ENCODE measurements around the gene TMEM132D.

TMEM132D gene

DNA sequence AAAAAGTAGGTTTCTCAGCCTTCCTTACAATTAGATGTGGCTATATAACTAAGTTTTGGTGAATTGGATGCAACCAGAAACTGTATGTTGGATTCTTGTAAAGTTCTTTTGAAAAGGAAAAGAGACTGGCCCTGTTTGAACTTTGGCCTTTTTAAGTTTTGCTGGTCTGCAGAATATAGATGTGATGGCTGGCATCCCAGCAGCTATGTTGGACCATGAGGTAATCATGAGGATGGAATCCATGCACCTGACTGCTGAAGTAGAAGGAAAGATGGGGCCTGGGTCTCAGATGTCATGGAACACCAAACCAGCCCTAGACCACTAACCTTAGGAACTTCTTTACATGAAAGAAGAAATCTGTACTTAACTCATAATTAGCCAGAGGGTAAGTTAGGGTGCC, 568.1 kb downstream of the TMEM132D start:
- no peak for DNase-seq

DNA sequence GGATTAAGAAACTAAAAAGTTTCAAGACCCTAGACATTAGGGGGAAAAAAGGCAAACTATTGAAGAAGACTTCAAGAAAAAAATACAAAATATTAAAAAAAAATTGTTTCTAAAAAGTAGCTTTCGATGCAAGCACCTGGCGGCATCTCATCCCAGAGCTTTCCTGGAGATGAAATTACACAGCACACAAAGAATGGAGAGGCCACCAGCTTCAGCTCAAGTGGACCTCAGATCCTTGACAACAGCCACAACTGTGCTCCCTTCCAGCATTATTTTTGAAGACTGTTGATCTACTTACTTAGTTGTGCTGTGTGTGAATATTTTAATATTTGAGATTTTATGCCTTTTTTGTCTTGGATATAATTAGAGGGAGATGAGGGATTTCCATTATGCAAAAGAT, 571.5 kb downstream of the TMEM132D start:
- DNase-seq: no peak

DNA sequence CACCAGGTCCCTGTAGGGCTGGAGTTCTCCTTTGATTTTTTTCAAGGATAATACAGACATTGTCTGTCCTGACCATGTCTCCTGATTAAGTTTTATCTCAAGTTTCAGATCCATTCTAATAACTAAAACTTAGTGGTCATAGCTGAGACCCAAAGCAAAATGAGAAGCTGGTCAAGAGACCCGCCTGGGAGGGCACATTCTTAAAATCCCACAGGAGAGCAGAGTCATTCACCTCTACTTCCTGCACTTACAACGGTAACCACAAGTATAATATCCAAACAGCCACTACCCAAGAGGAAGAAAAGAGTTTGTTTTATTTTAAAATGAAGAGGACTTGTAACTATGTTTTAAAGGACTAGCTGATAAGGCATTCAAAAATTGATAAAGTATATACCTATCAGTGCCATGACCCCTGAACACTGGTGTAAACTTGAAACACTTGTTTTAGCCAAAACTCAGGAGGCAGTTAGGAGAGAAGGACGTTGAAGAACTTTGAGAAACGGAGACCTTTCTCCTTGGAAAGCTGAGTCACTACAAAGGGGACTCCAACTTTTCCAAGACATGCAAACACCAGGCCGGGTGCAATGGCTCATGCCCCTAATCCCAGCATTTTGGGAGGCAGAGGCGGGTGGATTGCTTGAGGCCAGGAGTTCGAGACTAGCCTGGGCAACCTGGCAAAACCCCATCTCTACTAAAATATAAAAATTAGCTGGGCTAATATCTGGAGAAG, 572.3 kb downstream of the TMEM132D start:
- no peak for DNase-seq

DNA sequence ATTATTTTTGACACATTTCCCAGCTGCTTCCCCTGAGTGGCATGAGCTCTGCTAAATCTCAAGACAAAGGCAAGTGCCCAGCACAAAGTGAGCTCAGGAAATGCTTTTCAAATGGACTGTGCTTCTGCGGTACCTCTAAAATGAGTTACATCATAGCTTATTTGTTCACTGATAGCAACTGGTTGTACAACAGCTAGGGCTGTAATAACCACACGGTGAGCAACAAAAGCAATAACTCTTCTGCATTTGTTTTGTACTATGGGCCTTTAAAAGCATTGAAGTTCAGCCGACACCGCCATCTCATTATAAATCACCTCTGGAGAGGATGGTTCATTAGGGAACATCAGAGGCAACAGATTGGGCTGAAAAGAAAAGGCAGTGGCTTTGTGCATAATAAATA, 575.6 kb downstream of the TMEM132D start:
- DNase-seq: no peak

DNA sequence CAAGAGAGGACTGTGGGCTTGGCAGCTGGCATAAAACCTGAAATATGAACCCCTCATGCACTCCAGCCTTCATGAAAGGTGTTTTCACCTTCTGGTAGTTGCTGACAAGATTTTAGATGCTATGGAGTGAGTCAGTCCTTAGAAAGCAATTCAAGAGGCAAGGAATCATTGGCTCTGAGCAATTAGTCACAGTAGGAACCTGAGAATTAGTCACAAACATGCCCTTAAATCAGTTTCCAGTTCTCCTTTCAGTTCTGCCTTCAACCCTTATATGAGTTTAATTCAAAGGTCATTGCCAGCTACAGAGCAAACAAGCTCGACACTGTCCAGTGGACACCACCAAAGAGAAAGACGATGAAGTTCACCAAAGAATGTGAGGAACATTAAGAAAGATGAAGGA, 578.3 kb downstream of the TMEM132D start:
- DNase-seq: no peak

DNA sequence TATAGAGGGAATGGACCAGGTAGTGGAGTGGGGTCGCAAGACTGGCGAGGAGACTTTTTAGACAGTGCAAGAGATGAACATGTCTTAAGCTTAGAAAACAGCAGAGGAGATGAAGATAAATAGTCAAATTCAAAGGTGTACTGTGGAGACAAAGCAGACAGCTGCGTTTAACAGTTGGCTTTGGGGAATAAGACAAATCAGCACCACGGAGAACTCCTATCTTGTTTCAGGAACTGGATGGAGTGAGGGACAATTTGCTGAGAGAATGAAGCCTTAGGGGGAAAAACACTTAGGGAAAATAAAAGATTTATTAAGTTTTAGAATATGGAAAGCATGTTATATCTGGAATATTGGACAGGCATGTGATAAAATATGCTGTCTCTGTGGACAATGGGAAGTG, 591.8 kb downstream of the TMEM132D start:
- no peak for DNase-seq

DNA sequence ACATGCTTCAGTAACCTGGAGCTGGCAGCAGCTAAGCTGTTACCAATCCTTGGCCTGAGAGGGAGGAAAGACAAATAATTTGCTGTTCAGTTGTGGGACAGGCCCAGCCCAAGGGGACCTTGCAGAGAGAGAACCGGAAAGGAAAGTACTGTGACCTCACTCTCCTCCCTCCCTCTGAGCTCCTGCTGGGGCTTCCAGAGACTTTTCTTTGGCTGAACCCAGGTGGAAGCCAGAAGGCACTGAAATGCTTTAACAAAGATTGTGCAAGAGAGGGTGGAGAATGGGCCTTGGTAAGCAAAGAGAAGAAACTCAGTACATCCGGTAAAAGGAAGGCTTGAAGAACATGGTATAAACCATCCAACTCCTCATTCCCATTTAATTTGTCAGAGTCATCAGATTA, 593.5 kb downstream of the TMEM132D start:
- no peak for DNase-seq

DNA sequence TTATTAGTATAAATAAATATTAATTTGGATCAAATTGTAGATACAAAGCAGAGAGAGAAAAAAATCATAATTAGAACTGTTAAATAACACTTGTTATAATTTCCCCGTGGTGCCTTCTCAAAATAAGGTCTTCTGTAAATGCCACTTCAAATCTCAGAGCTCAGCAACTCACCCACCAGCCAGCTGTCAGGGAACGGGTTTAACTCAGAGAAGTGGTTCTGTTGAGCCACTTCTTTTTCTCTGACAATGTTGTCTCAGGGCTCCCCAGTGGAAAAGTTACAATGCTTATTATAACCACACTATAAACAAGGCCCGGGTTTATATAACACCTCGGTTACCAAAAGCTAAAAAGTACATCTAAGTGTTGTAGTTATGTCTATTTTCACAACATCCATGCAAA, 598.0 kb downstream of the TMEM132D start:
- DNase-seq: no peak

DNA sequence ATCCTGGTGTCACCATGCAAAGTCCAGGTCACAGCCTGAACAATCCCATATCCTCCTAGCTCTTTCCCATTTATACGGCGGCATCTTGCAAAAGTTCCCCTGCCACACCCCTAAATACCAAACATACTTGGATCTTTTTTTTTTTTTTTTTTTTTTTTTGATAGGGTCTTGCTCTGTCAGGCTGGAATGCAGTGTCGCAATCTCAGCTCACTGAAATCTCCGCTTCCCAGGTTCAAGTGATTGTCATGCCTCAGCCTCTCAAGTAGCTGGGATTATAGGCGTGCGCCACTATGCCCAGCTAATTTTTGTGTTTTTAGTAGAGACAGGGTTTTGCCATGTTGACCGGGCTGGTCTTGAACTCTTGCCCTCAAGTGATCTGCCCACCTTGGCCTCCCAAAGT, 599.3 kb downstream of the TMEM132D start:
- no peak for DNase-seq

DNA sequence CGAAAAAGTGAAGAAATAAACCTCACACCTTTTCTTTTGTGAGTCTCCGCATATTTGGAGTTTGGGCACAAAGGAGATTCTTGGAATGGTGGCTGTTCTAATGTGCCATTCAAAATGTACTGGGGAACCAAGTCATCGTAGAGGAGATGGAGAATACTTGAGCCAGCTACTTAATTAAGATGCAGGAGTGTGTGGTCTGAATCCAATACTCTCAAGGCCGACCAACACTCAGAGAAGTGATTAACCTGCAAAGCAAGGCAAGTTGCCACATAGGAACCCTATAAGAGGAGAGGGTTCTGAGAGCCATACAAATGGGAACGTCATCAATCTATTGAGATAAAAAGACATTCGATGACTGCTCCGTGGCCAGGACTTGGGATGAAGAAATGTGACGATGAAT, 603.8 kb downstream of the TMEM132D start:
- no peak for DNase-seq

DNA sequence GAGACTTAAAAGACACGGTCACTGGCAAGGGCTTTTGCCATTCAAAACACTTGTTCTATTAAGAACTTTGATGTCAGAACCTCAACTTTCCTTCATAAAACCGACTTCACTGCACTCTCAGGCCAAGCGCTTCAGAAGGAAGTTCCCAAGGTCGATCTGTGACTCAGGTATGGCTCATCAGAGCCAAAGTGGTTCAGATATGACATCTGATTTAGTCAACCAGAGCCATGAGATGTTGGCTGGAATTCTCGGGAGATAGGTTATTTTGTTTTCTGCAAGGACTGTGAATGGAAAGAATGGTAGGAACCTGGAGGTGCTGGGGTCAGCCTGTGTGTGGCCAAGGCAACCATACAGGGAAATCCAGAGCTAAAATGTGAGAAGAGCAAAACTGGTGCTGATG, 604.9 kb downstream of the TMEM132D start:
- DNase-seq: no peak

DNA sequence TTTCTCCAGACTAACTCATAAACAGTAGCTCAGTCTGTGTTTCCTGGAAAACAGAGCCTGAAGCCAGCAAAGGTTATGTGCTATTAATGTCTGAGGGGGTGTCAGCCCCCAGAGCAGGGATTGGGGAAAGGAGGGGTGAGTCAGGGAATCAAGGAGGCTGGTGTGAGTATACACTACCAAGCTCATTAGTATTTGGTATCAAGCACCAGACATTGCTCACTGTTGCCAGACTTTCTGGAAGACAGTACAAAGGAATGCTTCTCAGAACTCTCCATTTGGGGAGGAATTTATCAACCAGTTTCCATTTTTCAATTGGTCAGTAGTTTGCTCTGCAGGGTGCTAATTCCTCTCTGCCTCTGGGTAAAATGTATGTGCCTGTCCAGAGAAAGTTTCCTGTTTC, 607.2 kb downstream of the TMEM132D start:
- peak; percentile 8 for DNase-seq

DNA sequence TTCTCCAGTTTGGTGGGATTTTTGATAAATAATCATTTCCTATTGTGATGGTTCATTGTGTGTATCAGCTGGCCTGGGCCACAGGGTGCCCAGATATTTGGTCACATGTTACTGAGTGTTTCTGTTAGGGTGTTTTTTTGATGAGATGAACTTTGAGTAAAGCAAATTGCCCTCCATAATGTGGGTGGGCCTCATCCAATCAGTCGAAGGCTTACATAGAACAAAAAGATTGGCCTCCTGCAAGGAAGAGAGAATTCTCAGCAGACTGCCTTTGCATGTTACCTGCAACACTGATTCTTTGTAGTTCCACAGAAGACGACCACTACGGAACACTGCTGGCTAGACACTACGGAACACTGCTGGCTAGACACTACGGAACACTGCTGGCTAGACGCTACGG, 609.0 kb downstream of the TMEM132D start:
- no peak for DNase-seq

DNA sequence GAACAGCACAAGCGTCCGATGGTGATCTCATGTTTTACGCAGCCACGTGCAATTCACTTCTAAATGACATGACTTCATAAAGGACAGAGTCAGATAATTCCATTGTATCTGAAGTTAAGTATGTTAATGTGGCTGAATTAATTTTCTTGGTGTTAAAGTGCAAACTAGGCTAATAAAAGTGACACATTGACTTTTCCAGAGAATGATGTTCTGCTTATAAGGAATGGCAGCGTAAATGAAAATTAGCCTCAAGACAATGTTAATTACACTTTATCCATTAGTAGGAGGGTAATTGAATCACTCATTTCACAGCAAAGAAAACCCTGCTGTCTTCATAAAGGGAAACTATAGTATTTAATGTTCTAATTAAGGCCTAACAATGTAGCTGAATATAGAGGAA, 624.1 kb downstream of the TMEM132D start:
- DNase-seq: no peak

DNA sequence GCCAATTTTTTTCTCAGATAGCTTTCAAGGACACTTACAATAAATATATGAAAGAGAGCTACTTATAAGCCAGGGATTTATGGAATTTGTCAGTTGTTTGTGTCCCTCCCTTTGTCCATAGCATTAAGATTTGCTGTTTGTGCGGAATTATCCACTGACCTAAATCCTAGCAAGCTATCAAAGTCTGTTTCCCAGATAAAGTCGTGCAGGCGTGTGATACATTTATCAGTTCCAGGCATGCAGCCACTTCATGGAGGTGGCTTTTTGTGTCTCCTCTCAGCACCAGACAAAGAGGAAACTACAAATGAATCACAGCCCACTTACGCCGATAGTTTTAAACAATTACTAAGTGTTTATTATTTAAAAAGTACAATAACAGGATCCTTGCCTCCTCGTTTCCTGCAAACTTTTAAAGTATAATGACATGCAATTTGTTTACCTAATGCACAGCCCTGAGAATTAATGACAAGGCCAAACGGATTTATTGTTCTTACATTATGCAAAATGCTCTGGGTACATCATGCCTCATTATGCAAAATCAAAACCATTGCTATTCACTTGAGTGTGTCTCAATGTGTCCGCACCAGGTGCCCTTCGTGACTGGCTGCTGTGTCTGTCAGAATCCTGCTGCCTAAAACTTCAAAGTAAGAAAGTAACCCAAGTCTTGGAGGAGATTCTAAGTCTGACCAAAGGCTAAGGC, 627.3 kb downstream of the TMEM132D start:
- no peak for DNase-seq

DNA sequence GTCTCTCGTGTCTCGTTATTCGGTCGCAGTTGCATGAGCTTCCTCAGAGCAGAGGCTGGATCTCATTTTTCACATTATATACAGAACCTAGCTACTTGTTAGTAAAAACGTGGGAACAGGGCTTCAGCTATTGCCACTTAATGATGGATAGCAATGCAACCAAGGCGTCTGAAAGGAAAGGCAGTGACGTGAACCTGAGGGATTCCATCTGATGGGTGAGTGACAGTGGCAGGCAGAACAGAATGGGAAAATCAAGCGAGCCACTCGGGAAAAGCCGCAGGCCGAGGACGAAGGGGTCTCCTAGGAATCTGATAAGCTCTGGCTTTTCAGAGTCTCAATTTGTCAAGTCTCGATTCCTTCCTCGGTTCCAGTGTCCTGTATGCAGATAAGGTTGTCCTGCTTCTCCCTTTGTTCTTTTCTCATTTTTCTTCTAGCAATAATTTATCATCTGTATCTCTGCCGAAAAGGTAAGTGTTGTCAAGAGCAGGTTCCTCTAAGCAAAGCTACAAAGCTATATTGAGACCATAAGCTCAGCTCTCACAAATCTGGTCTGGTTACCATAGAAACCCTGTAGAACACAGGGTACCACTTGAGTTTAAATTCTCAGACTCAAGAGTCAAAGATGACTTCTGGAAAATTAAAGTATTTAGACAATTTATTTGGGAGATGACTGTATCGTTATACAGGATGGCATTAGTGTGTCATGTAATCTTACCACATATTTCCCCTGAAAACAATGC, 633.9 kb downstream of the TMEM132D start:
- no peak for DNase-seq

DNA sequence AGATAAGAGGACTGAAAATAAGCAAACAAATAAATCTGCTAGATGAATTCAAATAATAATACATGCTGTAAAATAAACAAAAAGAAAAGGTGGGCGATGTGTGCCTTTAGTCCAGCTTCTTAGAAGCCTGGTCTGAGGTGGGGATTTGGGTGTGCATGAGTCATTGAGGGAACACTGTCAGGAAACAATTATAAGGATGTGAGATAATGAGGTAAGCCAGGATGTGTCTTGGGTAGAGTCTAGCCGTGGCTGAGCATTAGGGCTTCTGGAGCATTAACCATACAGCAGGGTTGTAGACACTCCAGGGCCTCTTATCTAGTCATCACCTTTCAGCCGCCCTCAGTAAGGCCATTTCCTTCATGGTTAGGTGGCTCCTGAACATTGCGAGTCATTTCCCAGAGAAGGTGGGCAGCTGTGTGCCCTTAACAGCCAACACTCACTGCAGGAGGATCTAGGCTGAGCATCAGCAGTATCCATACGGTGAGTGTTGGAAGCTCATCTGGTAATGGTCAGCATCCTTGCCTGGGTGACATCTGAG, 645.0 kb downstream of the TMEM132D start:
- DNase-seq: no peak

DNA sequence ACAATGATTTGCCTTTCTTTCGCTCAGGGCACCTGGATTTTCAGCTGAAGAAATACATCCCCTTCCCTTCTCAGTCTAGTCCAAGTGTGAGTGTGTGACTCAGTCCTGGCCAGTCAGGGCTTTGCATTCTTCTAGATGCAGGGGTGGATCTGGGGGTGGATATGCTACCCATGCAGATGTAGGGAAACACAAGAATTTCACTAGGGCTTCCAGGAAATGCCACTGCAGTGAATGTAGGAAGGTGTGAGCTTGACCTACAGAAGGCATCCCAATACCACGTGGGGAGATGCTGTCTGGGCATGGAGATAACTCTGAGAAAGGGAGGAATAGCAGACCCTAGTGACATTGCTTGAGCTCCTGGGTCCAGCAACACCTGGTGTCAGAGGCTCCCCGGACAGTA, 646.3 kb downstream of the TMEM132D start:
- no peak for DNase-seq

DNA sequence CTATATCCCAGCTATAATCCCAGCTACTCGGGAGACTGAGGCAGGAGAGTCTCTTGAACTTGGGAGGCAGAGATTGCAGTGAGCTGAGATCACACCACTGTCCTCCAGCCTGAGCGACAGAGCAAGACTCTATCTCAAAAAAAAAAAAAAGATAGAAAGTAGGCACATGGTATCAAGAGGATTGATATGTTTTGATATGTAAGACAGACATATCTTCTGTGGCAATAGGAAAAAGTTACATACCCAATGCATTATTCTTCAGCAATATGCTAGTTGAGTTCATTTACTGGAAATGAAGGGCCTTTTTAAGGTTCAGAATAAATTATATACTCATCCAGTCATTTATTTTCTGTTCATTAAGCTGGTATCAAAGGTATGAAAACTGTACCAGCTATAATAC, 657.2 kb downstream of the TMEM132D start:
- no peak for DNase-seq

DNA sequence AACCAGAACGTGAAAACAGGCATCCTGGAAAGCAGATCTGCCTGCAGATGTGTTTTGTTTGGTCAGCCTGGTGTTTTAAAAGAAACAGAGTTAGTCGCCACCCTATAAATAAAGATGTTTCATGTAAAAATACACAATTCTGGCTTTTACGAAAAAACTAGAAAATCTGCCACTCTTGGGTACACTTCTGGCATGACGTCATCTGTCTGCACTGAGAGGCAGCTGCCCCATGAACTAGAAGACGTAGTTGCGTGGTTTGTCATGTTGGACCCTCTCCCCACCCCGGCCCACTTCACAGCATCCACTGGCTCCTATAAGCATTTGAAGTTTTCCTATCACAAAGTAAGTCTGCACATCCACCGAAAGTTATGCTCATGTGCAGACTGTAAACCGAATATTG, 658.1 kb downstream of the TMEM132D start:
- no peak for DNase-seq

DNA sequence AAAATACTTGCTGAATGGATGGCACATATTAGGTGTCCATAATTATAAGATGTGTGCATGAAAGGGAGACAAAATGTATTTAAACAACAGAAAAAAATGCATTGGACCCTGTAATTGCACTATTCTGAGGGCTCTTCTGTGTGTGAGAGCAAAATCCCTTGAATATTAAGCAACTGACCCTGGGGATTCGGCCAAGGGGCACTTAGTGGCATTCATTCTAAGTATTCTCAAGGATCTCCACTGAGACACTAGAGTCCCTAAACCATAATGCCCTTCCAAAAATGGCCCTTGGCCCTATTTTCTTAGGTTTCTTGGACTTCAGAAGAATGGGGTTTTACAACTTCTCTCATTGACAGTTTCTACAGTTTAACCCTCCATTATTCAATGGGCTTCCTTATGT, 662.0 kb downstream of the TMEM132D start:
- no peak for DNase-seq

DNA sequence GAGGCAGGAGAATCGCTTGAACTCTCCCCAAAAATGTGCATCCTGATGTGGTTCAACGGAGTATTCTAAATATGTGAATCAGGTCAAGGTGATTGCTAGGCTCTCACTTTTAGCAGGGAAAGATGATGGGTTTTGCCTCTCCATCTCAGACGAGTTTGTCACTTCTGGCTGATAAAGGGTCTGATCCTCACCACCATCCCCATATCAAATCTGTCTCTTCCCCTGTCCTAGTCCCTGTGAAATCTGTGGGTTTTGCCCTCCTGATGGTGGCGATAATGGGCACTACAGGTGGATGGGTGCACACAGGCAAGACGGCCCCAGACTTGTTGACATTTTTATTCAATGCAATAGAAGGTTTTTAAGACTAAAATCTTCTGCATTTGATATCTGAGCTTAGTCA, 665.9 kb downstream of the TMEM132D start:
- DNase-seq: no peak

DNA sequence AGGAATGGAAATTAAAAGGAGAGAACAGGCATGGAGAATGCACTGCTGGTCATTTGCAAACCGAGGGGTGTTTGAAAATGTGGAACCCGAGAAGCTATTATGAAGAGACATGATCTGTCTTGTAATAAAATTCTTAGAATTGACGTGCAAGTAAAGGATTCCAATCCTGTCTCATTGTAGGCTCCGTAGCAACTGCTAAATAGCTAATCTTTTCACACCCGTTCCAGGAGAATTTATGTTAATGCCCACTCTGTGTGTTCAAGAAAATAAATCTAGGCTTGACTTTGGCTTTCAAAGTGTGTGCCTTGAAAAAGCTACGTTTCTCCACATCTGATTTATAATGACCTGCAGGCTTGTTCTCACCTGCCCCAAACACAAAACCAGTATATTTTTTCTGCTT, 669.6 kb downstream of the TMEM132D start:
- no peak for DNase-seq

DNA sequence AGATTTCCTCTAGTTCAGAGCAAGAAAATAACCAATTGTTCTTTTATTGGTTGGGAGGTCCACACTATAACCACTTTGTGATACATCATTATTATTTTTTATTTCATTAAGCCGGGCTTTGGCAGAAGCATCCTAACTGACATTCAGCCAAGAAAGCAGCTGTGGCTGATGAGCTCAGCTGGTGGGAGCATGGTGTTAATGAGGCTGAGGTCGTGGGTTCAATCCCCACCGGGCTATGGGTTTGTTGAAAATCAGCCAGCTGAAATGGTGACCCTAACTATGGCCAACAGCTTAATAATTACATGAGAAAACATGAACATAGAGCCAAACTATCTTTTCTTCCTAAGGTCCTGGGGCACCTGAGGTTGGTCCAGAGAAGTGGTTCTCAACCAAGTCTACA, 672.3 kb downstream of the TMEM132D start:
- no peak for DNase-seq
